Osteoblast (primary cell): Measurements from ENCODE around the gene ANO1. TPM values are rescaled to one million over a fixed set of nuclear protein-coding genes. Genes with fewer than 3 reads are reported as not detected.

Source experiments
- DNase-seq: peaks from one replicate; pipeline ENCODE4 v3.0.0; 2011; ENCODE audit warnings: low spot score, mixed read lengths; ENCODE audit not compliant: insufficient read length; ENCODE audit errors: missing footprints
- H2AFZ ChIP-seq: 2 replicates; pipeline ENCODE4 v1.6.0; 2011; ENCODE audit warnings: mild to moderate bottlenecking, low read length
- H3K27ac ChIP-seq: 2 replicates; pipeline ENCODE4 v1.5.1; 2011; ENCODE audit warnings: mild to moderate bottlenecking, low read depth, low read length, moderate library complexity
- H3K27me3 ChIP-seq: 2 replicates; pipeline ENCODE4 v1.6.0; 2012; ENCODE audit warnings: mild to moderate bottlenecking, control low read depth, inconsistent platforms, low read length, moderate library complexity; ENCODE audit not compliant: insufficient read depth
- H3K36me3 ChIP-seq: 2 replicates; pipeline ENCODE4 v1.5.1; 2011; ENCODE audit warnings: mild to moderate bottlenecking, low read length, control low read depth, moderate library complexity; ENCODE audit not compliant: insufficient read depth
- H3K4me1 ChIP-seq: 2 replicates; pipeline ENCODE4 v1.5.1; 2011; ENCODE audit warnings: mild to moderate bottlenecking, low read length, control low read depth, moderate library complexity; ENCODE audit not compliant: insufficient read depth
- H3K4me2 ChIP-seq: 2 replicates; pipeline ENCODE4 v1.6.0; 2011; ENCODE audit warnings: mild to moderate bottlenecking, low read length; ENCODE audit not compliant: insufficient read depth
- H3K4me3 ChIP-seq: fragments of 200-600 bp; sonication (generic); 3 replicates; pipeline ENCODE4 v1.5.1; 2012; ENCODE audit warnings: mild to moderate bottlenecking, low read length, inconsistent platforms; ENCODE audit not compliant: insufficient read depth
- H3K79me2 ChIP-seq: 2 replicates; pipeline ENCODE4 v1.6.0; 2012; ENCODE audit warnings: mild to moderate bottlenecking, low read length, control low read depth, inconsistent platforms; ENCODE audit not compliant: insufficient read depth
- H3K9me3 ChIP-seq: 2 replicates; pipeline ENCODE4 v1.5.1; 2011; ENCODE audit warnings: low read depth, low read length, control low read depth
- H4K20me1 ChIP-seq: 2 replicates; pipeline ENCODE4 v1.6.0; 2012; ENCODE audit warnings: mild to moderate bottlenecking, low read length, control low read depth; ENCODE audit not compliant: insufficient read depth
- total RNA-seq: library from RNA; depleted of rRNA; stranded (reverse); fragments of >200 nt; gene quantifications from 2 replicates; pipeline ENCODE4 v1.2.3, GENCODE V29; 2012
- TF ChIP-seq, protein P1 (sequence below): IDR thresholded peaks from 2 replicates; pipeline ENCODE4 v1.5.1; 2011; ENCODE audit warnings: mild to moderate bottlenecking, low read depth, low read length, moderate library complexity; ENCODE audit errors: extremely low read depth

The ANO1 gene
- total RNA-seq, 1 donor = not detected

DNA sequence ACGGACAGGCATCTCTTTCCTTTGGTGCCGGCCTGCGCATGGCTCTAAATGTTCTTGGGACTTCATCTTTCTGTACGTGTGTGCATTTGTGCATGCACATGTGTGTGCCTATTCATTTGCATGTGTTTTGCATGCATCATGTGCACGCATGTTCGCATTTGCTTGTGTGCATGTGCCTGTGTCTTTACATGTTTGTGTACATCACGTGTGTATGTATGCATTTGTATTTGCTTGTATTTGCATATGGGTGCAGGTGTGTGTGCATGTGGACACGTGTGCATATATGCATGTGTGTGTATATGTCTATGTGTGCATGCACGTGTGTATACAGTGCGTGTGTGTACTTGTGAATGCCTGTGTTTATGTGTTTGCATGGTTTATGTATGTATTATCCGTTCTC is 111.5 kb downstream of the ANO1 start:
- Histone ChIP-seq H3K9me3 (no peaks in the 10 kb centered on the region), H3K36me3 (no peaks in the 10 kb centered on the region), H3K27ac (no peak overlapping the region), H4K20me1 (no peaks in the 10 kb centered on the region), H2AFZ (no peak overlapping the region), H3K4me1 (peaks cover 6% of the 10 kb centered on the region), H3K4me2 (no peak overlapping the region), H3K79me2 (no peaks in the 10 kb centered on the region), H3K4me3 (no peak overlapping the region), H3K27me3 (peaks cover 12% of the 10 kb centered on the region)
- TF ChIP-seq, protein P1, sequence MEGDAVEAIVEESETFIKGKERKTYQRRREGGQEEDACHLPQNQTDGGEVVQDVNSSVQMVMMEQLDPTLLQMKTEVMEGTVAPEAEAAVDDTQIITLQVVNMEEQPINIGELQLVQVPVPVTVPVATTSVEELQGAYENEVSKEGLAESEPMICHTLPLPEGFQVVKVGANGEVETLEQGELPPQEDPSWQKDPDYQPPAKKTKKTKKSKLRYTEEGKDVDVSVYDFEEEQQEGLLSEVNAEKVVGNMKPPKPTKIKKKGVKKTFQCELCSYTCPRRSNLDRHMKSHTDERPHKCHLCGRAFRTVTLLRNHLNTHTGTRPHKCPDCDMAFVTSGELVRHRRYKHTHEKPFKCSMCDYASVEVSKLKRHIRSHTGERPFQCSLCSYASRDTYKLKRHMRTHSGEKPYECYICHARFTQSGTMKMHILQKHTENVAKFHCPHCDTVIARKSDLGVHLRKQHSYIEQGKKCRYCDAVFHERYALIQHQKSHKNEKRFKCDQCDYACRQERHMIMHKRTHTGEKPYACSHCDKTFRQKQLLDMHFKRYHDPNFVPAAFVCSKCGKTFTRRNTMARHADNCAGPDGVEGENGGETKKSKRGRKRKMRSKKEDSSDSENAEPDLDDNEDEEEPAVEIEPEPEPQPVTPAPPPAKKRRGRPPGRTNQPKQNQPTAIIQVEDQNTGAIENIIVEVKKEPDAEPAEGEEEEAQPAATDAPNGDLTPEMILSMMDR = no peak
- no peak for DNase-seq

DNA sequence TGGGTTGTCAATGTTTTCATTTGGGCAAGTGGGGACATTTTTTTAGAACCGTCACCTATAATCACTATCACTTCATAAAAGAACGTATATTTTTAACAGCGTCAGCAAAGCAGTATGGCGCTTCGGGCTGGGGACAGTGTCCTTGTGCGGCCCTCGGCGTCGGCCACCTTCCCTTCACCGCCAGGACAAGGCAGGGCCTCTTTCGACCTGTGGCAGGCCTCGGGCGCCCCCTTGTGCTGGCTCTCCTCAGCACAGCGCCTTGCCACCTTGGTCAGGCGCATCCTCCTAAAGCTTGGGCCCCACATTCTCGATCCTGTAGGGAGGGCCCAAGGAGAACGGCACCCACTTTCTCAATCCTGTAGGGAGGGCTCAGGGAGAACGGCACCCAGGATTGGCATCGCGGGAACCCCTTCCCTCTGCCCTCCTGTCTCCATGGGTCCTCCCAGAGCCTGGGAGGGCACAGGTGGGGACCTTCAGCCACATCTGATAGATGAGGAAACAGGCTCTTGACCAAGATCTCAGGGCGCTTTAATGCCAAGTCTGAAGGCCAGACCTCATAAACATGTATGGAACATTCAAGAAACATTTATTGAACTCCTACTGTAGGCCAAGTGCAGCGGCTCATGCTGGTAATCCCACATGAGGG is 113.5 kb downstream of the ANO1 start:
- H3K79me2 ChIP-seq = no peaks in the 10 kb centered on the region

DNA sequence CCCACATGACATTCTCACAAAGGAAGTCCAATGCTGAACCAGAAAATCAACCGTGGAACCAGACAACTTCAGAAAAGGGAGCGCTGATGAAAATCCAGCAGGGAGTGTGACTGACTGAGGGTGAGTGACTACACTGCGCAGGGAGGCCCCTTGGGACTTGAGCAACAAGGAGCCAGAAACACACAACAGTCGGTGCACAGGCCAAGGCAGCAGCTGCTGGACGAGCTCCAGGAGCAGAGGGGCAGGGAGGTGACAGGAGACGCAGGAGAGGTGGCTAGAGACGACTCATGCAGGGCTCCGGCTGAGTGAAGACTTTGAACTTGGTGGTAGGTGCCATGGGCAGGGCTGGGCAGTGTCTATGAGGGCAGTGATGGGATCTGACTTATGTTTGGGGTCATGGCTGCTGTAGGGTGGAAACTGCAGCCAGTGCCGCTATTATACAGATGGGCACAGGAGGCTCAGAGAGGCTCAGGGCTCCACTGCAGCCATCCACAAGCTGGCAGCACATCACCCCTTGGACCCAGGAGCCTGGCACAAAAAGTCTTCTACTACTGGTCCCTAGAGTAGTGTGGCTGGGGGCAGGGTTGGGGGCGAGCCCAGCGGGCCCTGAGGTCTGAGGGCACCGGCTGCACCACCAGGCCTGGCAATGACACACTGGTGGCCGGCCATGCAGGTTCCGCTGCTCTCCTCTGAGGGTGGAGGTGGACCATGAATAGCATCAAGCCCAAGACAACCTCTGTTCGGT is 114.7 kb downstream of the ANO1 start:
- Histone ChIP-seq H3K4me2 (no peak overlapping the region), H3K27ac (no peak overlapping the region), H2AFZ (no peak overlapping the region), H3K27me3 (peaks cover 8% of the 10 kb centered on the region), H3K4me3 (no peak overlapping the region), H3K9me3 (no peaks in the 10 kb centered on the region), H3K36me3 (no peaks in the 10 kb centered on the region), H3K79me2 (no peaks in the 10 kb centered on the region), H3K4me1 (peaks cover 6% of the 10 kb centered on the region), H4K20me1 (no peaks in the 10 kb centered on the region)
- TF ChIP-seq, protein P1 = no peak
- DNase-seq = peak; percentile 13

More for the DNA sequence above, 113.5 kb downstream of the ANO1 start:
- no peak overlapping the region for H3K27ac ChIP-seq
- H3K36me3 ChIP-seq = no peaks in the 10 kb centered on the region
- DNase-seq = peak; percentile 94
- no peak overlapping the region for H3K4me2 ChIP-seq
- H3K4me1 ChIP-seq = peaks cover 6% of the 10 kb centered on the region
- no peaks in the 10 kb centered on the region for H4K20me1 ChIP-seq
- H3K4me3 ChIP-seq = no peak overlapping the region
- H3K27me3 ChIP-seq = peaks cover 12% of the 10 kb centered on the region
- no peak overlapping the region for H2AFZ ChIP-seq
- H3K9me3 ChIP-seq = no peaks in the 10 kb centered on the region
- TF ChIP-seq, protein P1 = peak; percentile 89
